Retinal pigment epithelial cell (primary cell): Measurements from ENCODE around the gene ALG11.

Source experiments
- DNase-seq: peaks from one replicate; pipeline ENCODE4 v3.0.0-alpha.2; 2010; ENCODE audit warnings: low read depth
- H3K4me3 ChIP-seq: 2 replicates; pipeline ENCODE4 v1.5.1; 2011; ENCODE audit warnings: mild to moderate bottlenecking, low read length, control low read depth, moderate library complexity
- TF ChIP-seq, protein P1 (sequence below): conservative IDR thresholded peaks from 2 replicates; pipeline ENCODE4 v1.5.1; 2011; ENCODE audit warnings: low read depth, low read length, control low read depth, inconsistent platforms

Gene ALG11, protein sequence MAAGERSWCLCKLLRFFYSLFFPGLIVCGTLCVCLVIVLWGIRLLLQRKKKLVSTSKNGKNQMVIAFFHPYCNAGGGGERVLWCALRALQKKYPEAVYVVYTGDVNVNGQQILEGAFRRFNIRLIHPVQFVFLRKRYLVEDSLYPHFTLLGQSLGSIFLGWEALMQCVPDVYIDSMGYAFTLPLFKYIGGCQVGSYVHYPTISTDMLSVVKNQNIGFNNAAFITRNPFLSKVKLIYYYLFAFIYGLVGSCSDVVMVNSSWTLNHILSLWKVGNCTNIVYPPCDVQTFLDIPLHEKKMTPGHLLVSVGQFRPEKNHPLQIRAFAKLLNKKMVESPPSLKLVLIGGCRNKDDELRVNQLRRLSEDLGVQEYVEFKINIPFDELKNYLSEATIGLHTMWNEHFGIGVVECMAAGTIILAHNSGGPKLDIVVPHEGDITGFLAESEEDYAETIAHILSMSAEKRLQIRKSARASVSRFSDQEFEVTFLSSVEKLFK

DNA sequence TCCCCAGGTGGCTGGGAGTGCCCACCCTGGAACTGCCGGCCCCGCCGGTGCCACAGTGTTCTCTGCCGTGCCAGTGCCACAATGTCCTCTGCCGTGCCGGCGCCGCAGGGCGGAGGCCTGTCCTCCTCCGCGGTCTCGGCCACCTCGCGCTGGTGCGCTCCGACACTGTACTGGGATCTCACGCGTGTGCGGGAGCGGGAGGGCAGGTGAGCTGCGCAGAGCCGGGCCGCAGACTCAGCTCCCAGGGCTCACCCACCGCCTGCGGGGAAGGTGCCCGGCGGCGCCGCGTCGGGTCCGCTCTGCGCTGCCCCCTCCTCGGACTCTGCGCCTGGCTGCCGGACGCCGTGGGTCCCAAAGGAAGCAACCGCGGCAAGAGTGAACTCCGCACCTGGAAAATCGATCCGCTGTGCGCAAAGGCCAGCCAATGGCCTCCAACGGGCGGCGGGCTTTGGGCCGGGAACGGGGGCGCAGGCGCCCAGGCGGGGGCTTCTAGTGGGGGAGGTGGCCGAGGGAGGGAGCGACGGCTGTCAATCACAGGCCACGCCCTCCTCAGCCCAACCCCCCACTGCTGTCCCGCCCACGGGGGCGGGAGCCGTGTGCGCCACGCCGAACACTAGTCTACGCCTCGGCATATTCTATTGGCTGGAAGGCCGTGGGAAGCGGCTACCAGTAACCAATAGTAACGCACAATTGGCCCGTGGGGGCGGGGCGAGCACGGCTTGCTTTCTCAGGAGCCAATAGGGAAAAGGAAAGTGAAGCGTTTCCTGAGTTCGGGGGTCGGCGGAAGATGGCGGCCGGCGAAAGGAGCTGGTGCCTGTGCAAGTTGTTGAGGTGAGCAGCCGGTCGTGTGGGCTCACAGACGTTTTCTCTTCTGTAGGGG, at the start of gene ALG11:
Gene ALG11 (plus strand): TSS at position 767 of the 880 bp plus-strand sequence. CDS start 21 bp downstream, at position 788.
- TF ChIP-seq, protein P1, sequence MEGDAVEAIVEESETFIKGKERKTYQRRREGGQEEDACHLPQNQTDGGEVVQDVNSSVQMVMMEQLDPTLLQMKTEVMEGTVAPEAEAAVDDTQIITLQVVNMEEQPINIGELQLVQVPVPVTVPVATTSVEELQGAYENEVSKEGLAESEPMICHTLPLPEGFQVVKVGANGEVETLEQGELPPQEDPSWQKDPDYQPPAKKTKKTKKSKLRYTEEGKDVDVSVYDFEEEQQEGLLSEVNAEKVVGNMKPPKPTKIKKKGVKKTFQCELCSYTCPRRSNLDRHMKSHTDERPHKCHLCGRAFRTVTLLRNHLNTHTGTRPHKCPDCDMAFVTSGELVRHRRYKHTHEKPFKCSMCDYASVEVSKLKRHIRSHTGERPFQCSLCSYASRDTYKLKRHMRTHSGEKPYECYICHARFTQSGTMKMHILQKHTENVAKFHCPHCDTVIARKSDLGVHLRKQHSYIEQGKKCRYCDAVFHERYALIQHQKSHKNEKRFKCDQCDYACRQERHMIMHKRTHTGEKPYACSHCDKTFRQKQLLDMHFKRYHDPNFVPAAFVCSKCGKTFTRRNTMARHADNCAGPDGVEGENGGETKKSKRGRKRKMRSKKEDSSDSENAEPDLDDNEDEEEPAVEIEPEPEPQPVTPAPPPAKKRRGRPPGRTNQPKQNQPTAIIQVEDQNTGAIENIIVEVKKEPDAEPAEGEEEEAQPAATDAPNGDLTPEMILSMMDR, result no peak
- peak within 1 kb of the TSS; percentile 100 for H3K4me3 ChIP-seq
- DNase-seq, result peak; percentile 89

DNA sequence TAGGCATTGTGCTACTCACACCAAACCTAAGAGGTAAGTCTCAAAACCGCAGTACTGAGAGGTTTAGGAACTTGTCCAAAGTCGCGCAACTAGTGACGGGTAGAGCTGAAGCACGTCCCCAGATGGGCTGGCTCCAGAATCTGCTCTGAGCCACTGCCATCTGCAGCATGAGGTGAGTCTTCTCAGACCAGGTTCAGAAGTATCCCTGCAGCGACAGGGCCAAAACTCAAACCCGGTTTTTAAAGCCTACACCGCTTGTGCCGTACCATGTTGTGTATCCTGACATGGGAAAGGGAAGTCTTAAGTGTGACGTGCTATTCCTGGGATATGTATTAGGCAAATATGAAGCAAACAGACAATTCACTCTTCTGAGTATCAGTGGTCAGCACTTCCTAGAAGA, 46.0 kb upstream of the ALG11 start:
- H3K4me3 ChIP-seq, result no peak overlapping the region
- DNase-seq, result no peak
- TF ChIP-seq, protein P1, result no peak

DNA sequence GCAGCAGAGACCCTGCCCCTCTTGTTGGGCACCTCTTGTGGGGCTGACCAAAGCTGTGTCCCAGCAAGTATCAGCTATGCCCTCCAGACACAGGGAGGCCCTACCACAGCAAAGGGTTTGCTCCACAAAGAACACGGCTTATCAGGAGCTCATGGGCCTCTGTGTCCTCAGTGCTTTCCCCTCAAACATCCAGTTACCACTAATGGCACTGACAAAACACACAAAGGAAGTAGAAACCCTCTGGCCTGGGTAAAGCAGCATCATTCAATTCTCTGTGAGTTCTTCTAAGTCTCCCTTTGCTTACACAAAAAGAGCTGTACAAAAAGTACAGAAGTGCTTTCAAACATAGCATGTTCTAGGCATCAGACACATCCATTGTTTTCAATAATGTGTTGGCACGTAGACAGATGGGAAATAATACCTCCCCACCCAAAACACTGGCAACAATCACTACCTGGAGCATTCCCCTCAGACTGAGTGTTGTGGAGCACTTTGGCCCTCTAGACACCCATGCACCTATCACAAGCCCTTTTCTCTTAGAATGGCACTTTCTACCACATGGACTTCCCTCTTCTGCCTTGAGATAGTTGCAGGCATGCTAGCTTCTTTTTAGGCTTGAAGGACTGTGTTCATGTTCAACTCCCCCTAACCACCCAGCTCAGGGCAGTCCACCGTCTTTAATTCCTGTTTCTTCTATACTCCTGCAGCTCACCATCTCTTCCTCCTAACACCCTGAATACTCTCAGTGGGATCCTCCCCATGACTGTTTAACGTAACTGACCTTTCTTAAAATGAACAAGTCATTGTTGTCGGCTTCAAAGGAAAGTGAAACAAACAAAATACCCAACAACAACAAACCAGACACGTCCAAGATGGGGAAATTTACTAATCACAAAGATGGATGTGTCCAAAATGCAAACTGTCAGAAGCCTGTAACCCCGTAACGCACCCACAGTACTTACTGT, 44.4 kb upstream of the ALG11 start:
- TF ChIP-seq, protein P1, result no peak
- no peak overlapping the region for H3K4me3 ChIP-seq
- no peak for DNase-seq

DNA sequence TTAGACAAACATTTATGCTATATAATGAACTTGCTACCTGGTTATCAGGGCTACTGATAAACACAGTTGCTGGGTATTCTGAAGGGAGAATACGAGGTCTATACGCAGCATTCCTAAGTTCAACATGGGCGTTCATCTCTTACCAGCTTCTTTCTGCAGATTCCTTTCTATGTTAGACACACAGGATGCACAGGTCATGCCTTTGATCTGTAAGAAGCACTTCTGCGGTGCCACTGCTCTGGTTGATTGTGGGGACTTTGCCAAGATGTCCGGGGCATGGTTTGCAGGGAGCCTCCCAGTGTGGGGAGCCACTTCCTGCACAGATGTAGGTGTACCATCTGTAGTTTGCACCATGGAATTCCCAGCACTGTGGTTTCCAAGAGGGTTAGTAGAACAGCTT, 41.8 kb upstream of the ALG11 start:
- TF ChIP-seq, protein P1, result no peak
- no peak for DNase-seq
- H3K4me3 ChIP-seq, result no peak overlapping the region

DNA sequence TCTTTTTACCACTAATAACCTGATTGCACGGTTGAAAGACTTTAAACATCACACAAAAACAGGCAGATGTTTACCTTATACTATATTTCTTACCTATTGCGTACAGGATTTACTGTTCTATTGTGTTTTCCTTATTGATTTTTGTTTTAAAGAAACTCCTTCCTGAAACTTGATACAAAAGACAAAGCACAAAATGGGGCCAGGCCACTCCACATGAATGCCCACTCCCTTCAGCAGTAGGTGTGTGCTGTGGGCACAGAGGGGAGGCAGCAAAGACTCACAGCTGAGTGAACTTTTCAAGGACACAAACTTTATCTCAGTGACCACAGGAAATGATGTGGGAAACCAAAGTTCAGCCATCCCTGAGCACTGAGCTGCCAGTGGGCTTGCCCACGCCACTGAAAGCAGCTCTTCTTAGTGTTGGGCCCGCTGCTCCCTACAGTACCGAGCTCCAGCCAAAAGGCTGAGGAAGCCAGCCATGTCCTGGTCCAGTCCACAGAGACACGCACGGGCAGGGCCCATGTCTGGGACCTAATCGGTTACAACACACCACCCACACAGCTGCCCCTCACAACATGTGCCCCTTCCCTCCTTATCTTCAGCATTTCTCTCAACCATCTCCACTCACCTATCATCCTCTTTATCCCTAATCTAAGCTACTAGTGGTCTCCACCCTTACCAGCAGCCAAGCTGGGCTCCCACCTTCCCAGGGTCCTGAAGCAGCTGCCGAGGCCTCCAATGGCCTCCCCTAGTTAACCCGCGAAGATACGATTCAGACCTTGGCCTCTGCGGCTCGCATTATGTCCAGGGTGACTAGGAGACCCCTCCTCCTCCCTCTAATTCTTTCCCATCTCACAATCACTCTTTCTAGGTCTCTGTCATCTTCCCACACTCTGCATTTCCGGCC, 40.4 kb upstream of the ALG11 start:
- TF ChIP-seq, protein P1, result no peak
- H3K4me3 ChIP-seq, result no peak overlapping the region
- DNase-seq, result no peak

DNA sequence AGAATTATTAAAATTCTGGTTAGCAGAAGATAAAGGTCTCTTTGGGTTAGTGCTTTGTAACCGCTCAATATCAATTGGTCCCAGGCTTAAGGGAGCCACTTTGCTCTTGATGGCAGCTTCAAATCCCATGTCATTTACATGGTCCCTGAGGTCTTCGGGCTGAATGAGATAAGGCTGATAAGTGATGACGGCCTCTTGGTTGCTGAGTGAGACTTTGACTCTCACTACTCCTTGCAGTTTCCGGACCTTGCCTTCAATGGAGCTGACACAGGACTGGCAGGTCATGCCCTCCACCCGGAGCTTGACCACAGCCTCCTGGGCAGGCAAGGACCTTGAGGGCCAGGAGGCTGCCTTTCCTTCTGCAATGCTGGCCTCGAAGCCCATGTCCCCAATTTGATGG, 37.7 kb upstream of the ALG11 start:
- H3K4me3 ChIP-seq, result no peak overlapping the region
- TF ChIP-seq, protein P1, result no peak
- no peak for DNase-seq
